Measurements from ENCODE around the gene ZNF132.

DNA sequence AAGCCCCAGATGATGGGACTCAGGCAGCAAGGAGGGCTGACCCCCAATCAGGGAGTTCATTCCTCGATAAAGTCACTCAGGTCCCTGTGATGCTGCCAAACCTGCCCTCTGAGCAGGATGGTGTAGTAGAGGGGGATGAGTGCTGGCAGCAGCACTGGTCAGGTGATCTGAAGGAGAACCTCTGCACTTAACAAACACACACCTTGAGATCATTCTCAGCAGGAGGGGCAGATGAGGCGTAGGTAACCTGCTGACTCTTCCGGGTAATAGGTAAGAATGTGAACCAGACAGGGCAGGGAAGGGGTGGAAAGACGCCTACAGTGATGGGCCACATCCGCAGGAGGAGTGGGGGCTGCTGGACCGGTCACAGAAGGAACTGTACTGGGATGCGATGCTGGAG, 39.4 kb upstream of the ZNF132 start:
- TF ChIP-seq, protein P1, sequence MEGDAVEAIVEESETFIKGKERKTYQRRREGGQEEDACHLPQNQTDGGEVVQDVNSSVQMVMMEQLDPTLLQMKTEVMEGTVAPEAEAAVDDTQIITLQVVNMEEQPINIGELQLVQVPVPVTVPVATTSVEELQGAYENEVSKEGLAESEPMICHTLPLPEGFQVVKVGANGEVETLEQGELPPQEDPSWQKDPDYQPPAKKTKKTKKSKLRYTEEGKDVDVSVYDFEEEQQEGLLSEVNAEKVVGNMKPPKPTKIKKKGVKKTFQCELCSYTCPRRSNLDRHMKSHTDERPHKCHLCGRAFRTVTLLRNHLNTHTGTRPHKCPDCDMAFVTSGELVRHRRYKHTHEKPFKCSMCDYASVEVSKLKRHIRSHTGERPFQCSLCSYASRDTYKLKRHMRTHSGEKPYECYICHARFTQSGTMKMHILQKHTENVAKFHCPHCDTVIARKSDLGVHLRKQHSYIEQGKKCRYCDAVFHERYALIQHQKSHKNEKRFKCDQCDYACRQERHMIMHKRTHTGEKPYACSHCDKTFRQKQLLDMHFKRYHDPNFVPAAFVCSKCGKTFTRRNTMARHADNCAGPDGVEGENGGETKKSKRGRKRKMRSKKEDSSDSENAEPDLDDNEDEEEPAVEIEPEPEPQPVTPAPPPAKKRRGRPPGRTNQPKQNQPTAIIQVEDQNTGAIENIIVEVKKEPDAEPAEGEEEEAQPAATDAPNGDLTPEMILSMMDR (conservative IDR thresholded peaks at IDR 0.05 in 1 of 2, IDR thresholded peaks at IDR 0.05 in 1 of 2; ENCODE audit: extremely low read depth in 1 of 2, insufficient read depth in 1 of 2, low read depth in 1 of 2, low read length in 2 of 2), result no peak
- no peak for TF ChIP-seq EZH2 (IDR thresholded peaks at IDR 0.05; ENCODE audit: borderline replicate concordance, low read length)

All from mammary epithelial cell (primary cell).